GM19463 (cell line): ENCODE results near the gene CDH4.

Experiments
- ATAC-seq: cut with Tn5 transposase; IDR thresholded peaks from one replicate; pipeline ENCODE4 v1.9.1; 2021; ENCODE audit warnings: mild to moderate bottlenecking, moderate library complexity; ENCODE audit not compliant: unreplicated experiment

The CDH4 gene

GRCh38 chr20:61953037-61954021, 701.3 kb downstream of the CDH4 start:
- ATAC-seq: no peak

- no peak for ATAC-seq
These were observed 702.4 kb downstream of the CDH4 start for GRCh38 chr20:61954276-61955021.

- ATAC-seq: no peak
These were observed 703.8 kb downstream of the CDH4 start for GRCh38 chr20:61955668-61956395.

GRCh38 chr20:61956396-61957342, 704.6 kb downstream of the CDH4 start:
- ATAC-seq: no peak

GRCh38 chr20:61957961-61958715, 706.1 kb downstream of the CDH4 start:
- ATAC-seq: no peak

GRCh38 chr20:61958773-61959700, 707.0 kb downstream of the CDH4 start:
- ATAC-seq: no peak

- no peak for ATAC-seq
These were observed 708.8 kb downstream of the CDH4 start for GRCh38 chr20:61960836-61961235.

GRCh38 chr20:61963149-61963548, 711.1 kb downstream of the CDH4 start:
- ATAC-seq: no peak

GRCh38 chr20:61963885-61964674, 712.0 kb downstream of the CDH4 start:
- no peak for ATAC-seq

- ATAC-seq: no peak
These were observed 712.9 kb downstream of the CDH4 start for GRCh38 chr20:61964675-61965605.

GRCh38 chr20:61965606-61966491, 713.8 kb downstream of the CDH4 start:
- ATAC-seq: no peak

GRCh38 chr20:61966492-61967244, 714.6 kb downstream of the CDH4 start:
- no peak for ATAC-seq

GRCh38 chr20:61967300-61967699, 715.2 kb downstream of the CDH4 start:
- ATAC-seq: no peak

- no peak for ATAC-seq
These were observed 716.2 kb downstream of the CDH4 start for GRCh38 chr20:61968036-61968810.
